HepG2 (cell line): ENCODE data around the gene USP40. TPM values are rescaled to one million over a fixed set of nuclear protein-coding genes. Genes with fewer than 3 reads are reported as not detected.

ENCODE experiments used
- ELF4 ChIP-seq: sonication (generic); formaldehyde crosslinking; IDR thresholded peaks from 2 replicates; pipeline ENCODE4 v1.5.0; 2020; ENCODE audit warnings: missing genetic modification reagents, mild to moderate bottlenecking, moderate library complexity, borderline replicate concordance
- HNF4A ChIP-seq: sonication (generic); formaldehyde crosslinking; IDR thresholded peaks from 2 replicates; pipeline ENCODE4 v1.4.0; 2020; ENCODE audit warnings: missing genetic modification reagents
- HNRNPL ChIP-seq: fragments of 200-400 bp; formaldehyde crosslinking; IDR thresholded peaks from 2 replicates; pipeline ENCODE4 v1.6.1; 2017; ENCODE audit warnings: mild to moderate bottlenecking, low read depth, low read length
- NFRKB ChIP-seq: fragments of 450-650 bp; IDR thresholded peaks from 2 replicates; pipeline ENCODE4 v1.6.1; 2017
- PCBP2 ChIP-seq: fragments of 200-400 bp; formaldehyde crosslinking; optimal IDR thresholded peaks from 2 replicates; pipeline ENCODE3; 2018; ENCODE audit warnings: low read length, low read depth; ENCODE audit not compliant: poor library complexity, severe bottlenecking
- SALL1 ChIP-seq: sonication (generic); formaldehyde crosslinking; IDR thresholded peaks from 2 replicates; pipeline ENCODE4 v1.8.0; 2022; ENCODE audit warnings: mild to moderate bottlenecking, missing genetic modification reagents
- TP53 ChIP-seq: sonication (generic); formaldehyde crosslinking; conservative IDR thresholded peaks from 2 replicates; pipeline ENCODE4 v1.4.0; 2020; ENCODE audit warnings: missing genetic modification reagents
- ZMYM3 ChIP-seq: sonication (generic); formaldehyde crosslinking; IDR thresholded peaks from 2 replicates; pipeline ENCODE4 v1.5.1; 2020; ENCODE audit warnings: mild to moderate bottlenecking, missing genetic modification reagents
- ZNF124 ChIP-seq: sonication (generic); formaldehyde crosslinking; IDR thresholded peaks from 2 replicates; pipeline ENCODE4 v1.4.0; 2020; ENCODE audit warnings: missing genetic modification reagents
- ZNF232 ChIP-seq: sonication (generic); formaldehyde crosslinking; IDR thresholded peaks from 2 replicates; pipeline ENCODE4 v1.4.0; 2020; ENCODE audit warnings: missing genetic modification reagents, borderline replicate concordance
- ZNF337 ChIP-seq: sonication (generic); formaldehyde crosslinking; IDR thresholded peaks from 2 replicates; pipeline ENCODE4 v1.5.1; 2020; ENCODE audit warnings: missing genetic modification reagents, low read depth, mild to moderate bottlenecking, borderline replicate concordance
- ZNF891 ChIP-seq: sonication (generic); formaldehyde crosslinking; IDR thresholded peaks from 2 replicates; pipeline ENCODE4 v1.5.0; 2020; ENCODE audit warnings: mild to moderate bottlenecking, missing genetic modification reagents
- polyA plus RNA-seq, 8 experiments: library from polyadenylated mRNA; depleted of rRNA in 3 of 8; stranded (reverse) in 7 of 8; unstranded in 1 of 8; fragments of >200 nt; fragmentation: Illumina TruSeq in 4 of 8; extraction: Trizol in 4 of 8; gene quantifications; 2 replicates each; pipeline versions ENCODE4 v1.2.1 to v1.2.3, GENCODE V29; 2011 to 2016; ENCODE audit warnings: low read depth in 4 of 8, missing spikeins in 1 of 8, mixed read lengths in 1 of 8; ENCODE audit not compliant: insufficient read depth in 1 of 8
- total RNA-seq, 5 experiments: library from RNA; depleted of rRNA; stranded (reverse); fragments of >200 nt; fragmentation: Illumina TruSeq; extraction: Trizol; gene quantifications; 2 replicates each; pipeline ENCODE4 v1.2.3, GENCODE V29; 2016; ENCODE audit warnings: low read depth in 1 of 5
- TF ChIP-seq, protein P1 (sequence below): sonication (generic); formaldehyde crosslinking; conservative IDR thresholded peaks from 2 replicates; pipeline ENCODE4 v1.4.0; 2020; ENCODE audit warnings: missing genetic modification reagents
- TF ChIP-seq, protein P2 (sequence below): sonication (generic); formaldehyde crosslinking; IDR thresholded peaks from 2 replicates; pipeline ENCODE4 v1.9.0; 2021; ENCODE audit warnings: missing genetic modification reagents, borderline replicate concordance
- TF ChIP-seq, protein P3 (sequence below): sonication (generic); formaldehyde crosslinking; IDR thresholded peaks from 2 replicates; pipeline ENCODE4 v1.9.0; 2021; ENCODE audit warnings: mild to moderate bottlenecking, missing genetic modification reagents
- TF ChIP-seq, protein P4 (sequence below): sonication (generic); formaldehyde crosslinking; conservative IDR thresholded peaks from 2 replicates; pipeline ENCODE4 v1.4.0; 2020; ENCODE audit warnings: missing genetic modification reagents

The USP40 gene
- total and polyA plus RNA-seq, 2 of the 13 experiments (the other 11 are each of a cell fraction or from before 2014, with no cell fraction given), result 41.0 to 46.3 TPM

DNA sequence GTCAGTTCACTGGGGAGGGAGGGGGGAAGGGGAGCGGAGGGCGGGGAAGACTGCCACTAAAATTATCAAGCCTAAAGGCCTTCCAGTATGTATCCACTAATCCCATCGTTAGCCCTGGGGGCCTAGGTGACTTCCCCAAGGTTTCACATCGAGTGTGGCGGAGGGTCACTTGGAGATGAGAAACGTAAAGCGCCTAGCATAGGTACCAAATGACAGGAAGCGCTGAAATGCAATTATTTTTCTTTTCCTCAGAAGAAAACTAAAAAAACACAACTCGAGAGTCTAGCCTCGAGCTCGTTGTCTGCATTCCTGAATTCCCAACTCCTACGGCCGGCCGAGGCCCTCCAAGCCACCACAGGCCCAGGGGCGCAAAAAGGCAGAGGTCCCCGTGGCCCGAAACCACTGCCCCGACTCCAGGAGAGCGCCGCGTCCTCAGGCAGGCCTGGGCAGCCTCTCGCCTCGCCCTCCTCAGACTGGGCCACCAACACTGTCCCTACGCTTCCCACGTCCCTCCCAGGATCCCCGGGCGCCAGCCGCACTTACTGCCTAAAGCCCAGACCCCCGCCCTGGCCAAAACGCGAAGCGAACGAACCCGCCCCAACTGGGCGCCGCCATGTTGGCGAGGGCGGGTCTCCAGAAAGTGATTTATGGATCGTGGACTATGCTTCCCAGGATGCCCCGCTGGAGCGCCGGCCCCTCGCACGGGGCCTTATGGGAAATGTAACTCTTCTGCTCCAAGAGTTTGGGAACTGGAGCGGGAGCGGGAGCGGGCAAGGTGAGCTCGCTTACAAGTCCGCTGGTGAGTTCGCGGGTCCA, at the start of gene USP40 (continued):
- TF ChIP-seq, protein P1, sequence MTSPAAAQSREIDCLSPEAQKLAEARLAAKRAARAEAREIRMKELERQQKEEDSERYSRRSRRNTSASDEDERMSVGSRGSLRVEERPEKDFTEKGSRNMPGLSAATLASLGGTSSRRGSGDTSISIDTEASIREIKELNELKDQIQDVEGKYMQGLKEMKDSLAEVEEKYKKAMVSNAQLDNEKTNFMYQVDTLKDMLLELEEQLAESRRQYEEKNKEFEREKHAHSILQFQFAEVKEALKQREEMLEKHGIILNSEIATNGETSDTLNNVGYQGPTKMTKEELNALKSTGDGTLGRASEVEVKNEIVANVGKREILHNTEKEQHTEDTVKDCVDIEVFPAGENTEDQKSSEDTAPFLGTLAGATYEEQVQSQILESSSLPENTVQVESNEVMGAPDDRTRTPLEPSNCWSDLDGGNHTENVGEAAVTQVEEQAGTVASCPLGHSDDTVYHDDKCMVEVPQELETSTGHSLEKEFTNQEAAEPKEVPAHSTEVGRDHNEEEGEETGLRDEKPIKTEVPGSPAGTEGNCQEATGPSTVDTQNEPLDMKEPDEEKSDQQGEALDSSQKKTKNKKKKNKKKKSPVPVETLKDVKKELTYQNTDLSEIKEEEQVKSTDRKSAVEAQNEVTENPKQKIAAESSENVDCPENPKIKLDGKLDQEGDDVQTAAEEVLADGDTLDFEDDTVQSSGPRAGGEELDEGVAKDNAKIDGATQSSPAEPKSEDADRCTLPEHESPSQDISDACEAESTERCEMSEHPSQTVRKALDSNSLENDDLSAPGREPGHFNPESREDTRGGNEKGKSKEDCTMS (CRISPR knock-in tag), result no peak; the same call in 1 of the 2 replicates
- TF ChIP-seq, protein P2, sequence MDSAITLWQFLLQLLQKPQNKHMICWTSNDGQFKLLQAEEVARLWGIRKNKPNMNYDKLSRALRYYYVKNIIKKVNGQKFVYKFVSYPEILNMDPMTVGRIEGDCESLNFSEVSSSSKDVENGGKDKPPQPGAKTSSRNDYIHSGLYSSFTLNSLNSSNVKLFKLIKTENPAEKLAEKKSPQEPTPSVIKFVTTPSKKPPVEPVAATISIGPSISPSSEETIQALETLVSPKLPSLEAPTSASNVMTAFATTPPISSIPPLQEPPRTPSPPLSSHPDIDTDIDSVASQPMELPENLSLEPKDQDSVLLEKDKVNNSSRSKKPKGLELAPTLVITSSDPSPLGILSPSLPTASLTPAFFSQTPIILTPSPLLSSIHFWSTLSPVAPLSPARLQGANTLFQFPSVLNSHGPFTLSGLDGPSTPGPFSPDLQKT (CRISPR knock-in tag), result 0 out of 2 replicates have a peak, but pooled peaks have one; percentile 5
- TF ChIP-seq ZNF232 (CRISPR knock-in tag) (peak; percentile 95; the same call in 1 of the 2 replicates), TP53 (CRISPR knock-in tag) (peak; percentile 64; the same call in 1 of the 2 replicates), ELF4 (CRISPR knock-in tag) (no peak), ZNF891 (CRISPR knock-in tag) (peak; percentile 100), ZNF124 (CRISPR knock-in tag) (peak; percentile 96), SALL1 (CRISPR knock-in tag) (peak; percentile 92), HNF4A (peak; percentile 53), HNRNPL (0 out of 2 replicates have a peak, but pooled peaks have one; percentile 26), NFRKB (no peak), ZNF337 (CRISPR knock-in tag) (peak; percentile 64; the same call in 1 of the 2 replicates), PCBP2 (no peak), ZMYM3 (CRISPR knock-in tag) (0 out of 2 replicates have a peak, but pooled peaks have one; percentile 17)
- TF ChIP-seq, protein P3, sequence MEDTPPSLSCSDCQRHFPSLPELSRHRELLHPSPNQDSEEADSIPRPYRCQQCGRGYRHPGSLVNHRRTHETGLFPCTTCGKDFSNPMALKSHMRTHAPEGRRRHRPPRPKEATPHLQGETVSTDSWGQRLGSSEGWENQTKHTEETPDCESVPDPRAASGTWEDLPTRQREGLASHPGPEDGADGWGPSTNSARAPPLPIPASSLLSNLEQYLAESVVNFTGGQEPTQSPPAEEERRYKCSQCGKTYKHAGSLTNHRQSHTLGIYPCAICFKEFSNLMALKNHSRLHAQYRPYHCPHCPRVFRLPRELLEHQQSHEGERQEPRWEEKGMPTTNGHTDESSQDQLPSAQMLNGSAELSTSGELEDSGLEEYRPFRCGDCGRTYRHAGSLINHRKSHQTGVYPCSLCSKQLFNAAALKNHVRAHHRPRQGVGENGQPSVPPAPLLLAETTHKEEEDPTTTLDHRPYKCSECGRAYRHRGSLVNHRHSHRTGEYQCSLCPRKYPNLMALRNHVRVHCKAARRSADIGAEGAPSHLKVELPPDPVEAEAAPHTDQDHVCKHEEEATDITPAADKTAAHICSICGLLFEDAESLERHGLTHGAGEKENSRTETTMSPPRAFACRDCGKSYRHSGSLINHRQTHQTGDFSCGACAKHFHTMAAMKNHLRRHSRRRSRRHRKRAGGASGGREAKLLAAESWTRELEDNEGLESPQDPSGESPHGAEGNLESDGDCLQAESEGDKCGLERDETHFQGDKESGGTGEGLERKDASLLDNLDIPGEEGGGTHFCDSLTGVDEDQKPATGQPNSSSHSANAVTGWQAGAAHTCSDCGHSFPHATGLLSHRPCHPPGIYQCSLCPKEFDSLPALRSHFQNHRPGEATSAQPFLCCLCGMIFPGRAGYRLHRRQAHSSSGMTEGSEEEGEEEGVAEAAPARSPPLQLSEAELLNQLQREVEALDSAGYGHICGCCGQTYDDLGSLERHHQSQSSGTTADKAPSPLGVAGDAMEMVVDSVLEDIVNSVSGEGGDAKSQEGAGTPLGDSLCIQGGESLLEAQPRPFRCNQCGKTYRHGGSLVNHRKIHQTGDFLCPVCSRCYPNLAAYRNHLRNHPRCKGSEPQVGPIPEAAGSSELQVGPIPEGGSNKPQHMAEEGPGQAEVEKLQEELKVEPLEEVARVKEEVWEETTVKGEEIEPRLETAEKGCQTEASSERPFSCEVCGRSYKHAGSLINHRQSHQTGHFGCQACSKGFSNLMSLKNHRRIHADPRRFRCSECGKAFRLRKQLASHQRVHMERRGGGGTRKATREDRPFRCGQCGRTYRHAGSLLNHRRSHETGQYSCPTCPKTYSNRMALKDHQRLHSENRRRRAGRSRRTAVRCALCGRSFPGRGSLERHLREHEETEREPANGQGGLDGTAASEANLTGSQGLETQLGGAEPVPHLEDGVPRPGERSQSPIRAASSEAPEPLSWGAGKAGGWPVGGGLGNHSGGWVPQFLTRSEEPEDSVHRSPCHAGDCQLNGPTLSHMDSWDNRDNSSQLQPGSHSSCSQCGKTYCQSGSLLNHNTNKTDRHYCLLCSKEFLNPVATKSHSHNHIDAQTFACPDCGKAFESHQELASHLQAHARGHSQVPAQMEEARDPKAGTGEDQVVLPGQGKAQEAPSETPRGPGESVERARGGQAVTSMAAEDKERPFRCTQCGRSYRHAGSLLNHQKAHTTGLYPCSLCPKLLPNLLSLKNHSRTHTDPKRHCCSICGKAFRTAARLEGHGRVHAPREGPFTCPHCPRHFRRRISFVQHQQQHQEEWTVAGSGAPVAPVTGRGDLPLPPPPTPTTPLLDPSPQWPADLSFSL, result no peak
- TF ChIP-seq, protein P4, sequence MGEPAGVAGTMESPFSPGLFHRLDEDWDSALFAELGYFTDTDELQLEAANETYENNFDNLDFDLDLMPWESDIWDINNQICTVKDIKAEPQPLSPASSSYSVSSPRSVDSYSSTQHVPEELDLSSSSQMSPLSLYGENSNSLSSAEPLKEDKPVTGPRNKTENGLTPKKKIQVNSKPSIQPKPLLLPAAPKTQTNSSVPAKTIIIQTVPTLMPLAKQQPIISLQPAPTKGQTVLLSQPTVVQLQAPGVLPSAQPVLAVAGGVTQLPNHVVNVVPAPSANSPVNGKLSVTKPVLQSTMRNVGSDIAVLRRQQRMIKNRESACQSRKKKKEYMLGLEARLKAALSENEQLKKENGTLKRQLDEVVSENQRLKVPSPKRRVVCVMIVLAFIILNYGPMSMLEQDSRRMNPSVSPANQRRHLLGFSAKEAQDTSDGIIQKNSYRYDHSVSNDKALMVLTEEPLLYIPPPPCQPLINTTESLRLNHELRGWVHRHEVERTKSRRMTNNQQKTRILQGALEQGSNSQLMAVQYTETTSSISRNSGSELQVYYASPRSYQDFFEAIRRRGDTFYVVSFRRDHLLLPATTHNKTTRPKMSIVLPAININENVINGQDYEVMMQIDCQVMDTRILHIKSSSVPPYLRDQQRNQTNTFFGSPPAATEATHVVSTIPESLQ, result no peak
